IMR-90 (cell line): Measurements from ENCODE around the gene FNBP1L. TPM values are rescaled to one million over a fixed set of nuclear protein-coding genes. Genes with fewer than 3 reads are reported as not detected.

Source experiments
- ATAC-seq: fragments of 200-7000 bp; cut with Tn5 transposase; 2 replicates; pipeline ENCODE4 v1.9.1; 2020; ENCODE audit warnings: low read depth, mild to moderate bottlenecking, moderate library complexity
- BruUV-seq: library from RNA; stranded (reverse); fragments of 400-500 nt; replicated peaks from 2 replicates; lab custom pipeline; 2021; lab: Mats Ljungman, UMichigan
- CTCF ChIA-PET: fragments of 300-600 bp; formaldehyde crosslinking; extraction: SDS; loops from one replicate; lab custom pipeline; 2021; ENCODE audit warnings: antibody characterized with exemption; lab: Yijun Ruan, JAX
- POLR2A ChIA-PET: fragments of 300-600 bp; sonication (Branson Sonifier 250); formaldehyde crosslinking; loops from one replicate; lab custom pipeline; 2022; ENCODE audit warnings: antibody characterized with exemption; ENCODE audit not compliant: unreplicated experiment; lab: Charles Lee
- DNase-seq: peaks from one replicate; pipeline ENCODE4 v3.0.0; 2013
- H2AFZ ChIP-seq: replicated peaks from 2 replicates; pipeline ENCODE3; 2013; ENCODE audit warnings: low read length, mild to moderate bottlenecking; ENCODE audit not compliant: poor library complexity
- H2AK5ac ChIP-seq: 2 replicates; pipeline ENCODE4 v1.6.1; 2013; ENCODE audit warnings: low read depth, low read length, inconsistent platforms
- H2AK9ac ChIP-seq: replicated peaks from 2 replicates; pipeline ENCODE3; 2013; ENCODE audit warnings: mild to moderate bottlenecking, low read depth, low read length, moderate library complexity; ENCODE audit not compliant: poor library complexity
- H2BK120ac ChIP-seq: 2 replicates; pipeline ENCODE4 v1.6.1; 2013; ENCODE audit warnings: low read depth, low read length, inconsistent platforms
- H2BK15ac ChIP-seq: 3 replicates; pipeline ENCODE4 v1.6.1; 2013; ENCODE audit warnings: low read depth, low read length, inconsistent platforms
- H2BK20ac ChIP-seq: 2 replicates; pipeline ENCODE4 v1.6.1; 2013; ENCODE audit warnings: low read depth, mild to moderate bottlenecking, inconsistent platforms, low read length, moderate library complexity
- H2BK5ac ChIP-seq: 2 replicates; pipeline ENCODE4 v1.6.1; 2013; ENCODE audit warnings: mild to moderate bottlenecking, low read depth, low read length, inconsistent platforms; ENCODE audit not compliant: poor library complexity, severe bottlenecking
- H3K14ac ChIP-seq: replicated peaks from 2 replicates; pipeline ENCODE4 v1.6.1; 2013; ENCODE audit warnings: low read depth, low read length, inconsistent platforms
- H3K18ac ChIP-seq: 2 replicates; pipeline ENCODE4 v1.6.1; 2013; ENCODE audit warnings: low read depth, low read length, control low read depth
- H3K23ac ChIP-seq: 2 replicates; pipeline ENCODE4 v1.6.1; 2013; ENCODE audit warnings: low read depth, low read length, inconsistent platforms
- H3K27ac ChIP-seq: 2 replicates; pipeline ENCODE4 v1.5.1; 2013; ENCODE audit warnings: mild to moderate bottlenecking, control low read depth, low read length; ENCODE audit not compliant: insufficient read depth
- H3K27me3 ChIP-seq: 2 replicates; pipeline ENCODE4 v1.6.1; 2013; ENCODE audit warnings: low read length; ENCODE audit not compliant: control insufficient read depth, insufficient read depth
- H3K36me3 ChIP-seq: 2 replicates; pipeline ENCODE4 v1.6.1; 2013; ENCODE audit warnings: low read length, mixed read lengths; ENCODE audit not compliant: control insufficient read depth, insufficient read depth
- H3K4ac ChIP-seq: 2 replicates; pipeline ENCODE4 v1.6.1; 2013; ENCODE audit warnings: low read depth, low read length, inconsistent platforms
- H3K4me1 ChIP-seq: 2 replicates; pipeline ENCODE4 v1.6.1; 2013; ENCODE audit warnings: low read length, mixed read lengths; ENCODE audit not compliant: control insufficient read depth, insufficient read depth
- H3K4me2 ChIP-seq: 2 replicates; pipeline ENCODE4 v1.6.1; 2013; ENCODE audit warnings: low read depth, mild to moderate bottlenecking, control low read depth, low read length, moderate library complexity
- H3K4me3 ChIP-seq: 2 replicates; pipeline ENCODE4 v1.5.1; 2013; ENCODE audit warnings: low read depth, mild to moderate bottlenecking, control low read depth, low read length, moderate library complexity; ENCODE audit not compliant: insufficient read depth
- H3K56ac ChIP-seq: 2 replicates; pipeline ENCODE4 v1.6.1; 2013; ENCODE audit warnings: low read length, inconsistent platforms; ENCODE audit not compliant: insufficient read depth; ENCODE audit errors: extremely low read depth
- H3K79me1 ChIP-seq, 2 experiments: 2 replicates each; pipeline ENCODE4 v1.6.1; 2013; ENCODE audit warnings: low read length in 2 of 2, inconsistent platforms in 1 of 2, low read depth in 1 of 2
- H3K9ac ChIP-seq: 2 replicates; pipeline ENCODE4 v1.6.1; 2013; ENCODE audit warnings: low read depth, low read length, control low read depth
- H3K9me1 ChIP-seq: 2 replicates; pipeline ENCODE4 v1.6.1; 2013; ENCODE audit warnings: low read length, inconsistent platforms; ENCODE audit not compliant: insufficient read depth
- H3K9me3 ChIP-seq: 2 replicates; pipeline ENCODE4 v1.6.1; 2013; ENCODE audit warnings: low read length; ENCODE audit not compliant: control insufficient read depth, insufficient read depth
- H4K20me1 ChIP-seq: 2 replicates; pipeline ENCODE4 v1.6.1; 2013; ENCODE audit warnings: low read length, inconsistent platforms; ENCODE audit not compliant: insufficient read depth
- H4K5ac ChIP-seq: 2 replicates; pipeline ENCODE4 v1.6.1; 2013; ENCODE audit warnings: mild to moderate bottlenecking, low read depth, low read length, control low read depth
- H4K8ac ChIP-seq, 2 experiments: 2 replicates each; pipeline ENCODE4 v1.6.1; 2013; ENCODE audit warnings: low read depth in 2 of 2, low read length in 2 of 2, control low read depth in 1 of 2, inconsistent platforms in 1 of 2
- H4K91ac ChIP-seq: 2 replicates; pipeline ENCODE4 v1.6.1; 2013; ENCODE audit warnings: low read depth, low read length, inconsistent platforms; ENCODE audit not compliant: insufficient read depth
- BHLHE40 ChIP-seq: fragments of 150-350 bp; IDR thresholded peaks from 2 replicates; pipeline ENCODE4 v1.6.1; 2016; ENCODE audit warnings: mild to moderate bottlenecking, low read depth, low read length
- CEBPB ChIP-seq: IDR thresholded peaks from 2 replicates; pipeline ENCODE4 v1.6.1; 2012; ENCODE audit warnings: low read depth, low read length, improper control_type of control experiment
- CHD1 ChIP-seq: IDR thresholded peaks from 2 replicates; pipeline ENCODE4 v1.6.1; 2012; ENCODE audit warnings: low read depth, low read length, improper control_type of control experiment
- CTCF ChIP-seq: conservative IDR thresholded peaks from 2 replicates; pipeline ENCODE4 v1.5.1; 2012; ENCODE audit warnings: mild to moderate bottlenecking, low read depth, low read length, improper control_type of control experiment
- ELK1 ChIP-seq: fragments of 150-350 bp; IDR thresholded peaks from 2 replicates; pipeline ENCODE4 v1.6.1; 2016; ENCODE audit warnings: low read depth, mild to moderate bottlenecking, low read length, moderate library complexity, borderline replicate concordance
- FOS ChIP-seq: fragments of 150-350 bp; IDR thresholded peaks from 2 replicates; pipeline ENCODE4 v1.6.1; 2016; ENCODE audit warnings: low read depth, low read length
- MAFK ChIP-seq: IDR thresholded peaks from 2 replicates; pipeline ENCODE4 v1.6.1; 2012; ENCODE audit warnings: low read depth, low read length, improper control_type of control experiment
- MAZ ChIP-seq: IDR thresholded peaks from 2 replicates; pipeline ENCODE4 v1.6.1; 2012; ENCODE audit warnings: low read depth, mild to moderate bottlenecking, low read length, improper control_type of control experiment, moderate library complexity, borderline replicate concordance
- MXI1 ChIP-seq: IDR thresholded peaks from 2 replicates; pipeline ENCODE4 v1.6.1; 2012; ENCODE audit warnings: low read depth, mild to moderate bottlenecking, low read length, moderate library complexity, borderline replicate concordance
- NFE2L2 ChIP-seq: fragments of 150-350 bp; IDR thresholded peaks from 2 replicates; pipeline ENCODE4 v1.6.1; 2016; ENCODE audit warnings: low read depth, mild to moderate bottlenecking, low read length
- POLR2A ChIP-seq: IDR thresholded peaks from 2 replicates; pipeline ENCODE4 v1.6.1; 2012; ENCODE audit warnings: mild to moderate bottlenecking, low read depth, low read length
- RAD21 ChIP-seq: IDR thresholded peaks from 2 replicates; pipeline ENCODE4 v1.6.1; 2012; ENCODE audit warnings: low read length, improper control_type of control experiment
- RCOR1 ChIP-seq: IDR thresholded peaks from 2 replicates; pipeline ENCODE4 v1.6.1; 2012; ENCODE audit warnings: mild to moderate bottlenecking, low read length, improper control_type of control experiment; ENCODE audit not compliant: insufficient replicate concordance
- RFX5 ChIP-seq: IDR thresholded peaks from 2 replicates; pipeline ENCODE4 v1.8.0; 2012; ENCODE audit warnings: low read depth, mild to moderate bottlenecking, low read length, moderate library complexity
- SMC3 ChIP-seq: fragments of 150-350 bp; IDR thresholded peaks from 2 replicates; pipeline ENCODE4 v1.6.1; 2016; ENCODE audit warnings: low read depth, mild to moderate bottlenecking, antibody characterized with exemption, low read length, moderate library complexity
- USF2 ChIP-seq: fragments of 150-350 bp; IDR thresholded peaks from 2 replicates; pipeline ENCODE4 v1.6.1; 2017; ENCODE audit warnings: mild to moderate bottlenecking, antibody characterized with exemption, low read length, low read depth
- WGBS, 2 experiments: methylation state at CpG; one replicate each; pipeline versions ENCODE4 v1.1.5 to v1.1.7; 2013; ENCODE audit warnings: missing lambda C conversion rate in 2 of 2; ENCODE audit not compliant: insufficient read length in 1 of 2; ENCODE audit errors: extremely low coverage in 2 of 2; 5-methylcytosine and 5-hydroxymethylcytosine counted together
- dilution Hi-C: fragments of 300-500 bp; cut with HindIII; formaldehyde crosslinking; loops from one replicate; pipeline ENCODE4 v1.14.3; 2018; ENCODE audit warnings: low sequenced_read_pairs; ENCODE audit not compliant: unreplicated experiment
- in situ Hi-C: fragments of 300-500 bp; cut with MboI; formaldehyde crosslinking; loops from 3 replicates; pipeline ENCODE4 v1.14.3; 2019; ENCODE audit warnings: low sequenced_read_pairs, inconsistent platforms, mixed read lengths
- intact Hi-C: fragments of 100-400 bp; cut with micrococcal nuclease; formaldehyde crosslinking; loops from 2 replicates; pipeline ENCODE4 v1.10.0; 2022
- polyA plus RNA-seq, 3 experiments: library from polyadenylated mRNA; depleted of rRNA; stranded (reverse); fragments of >200 nt; gene quantifications; 2 replicates each; pipeline ENCODE4 v1.2.3, GENCODE V29; 2012; ENCODE audit warnings: low replicate concordance in 1 of 3
- total RNA-seq: library from RNA; depleted of rRNA; stranded (reverse); fragments of >200 nt; gene quantifications from 2 replicates; pipeline ENCODE4 v1.2.3, GENCODE V29; 2012

The FNBP1L gene
- total and polyA plus RNA-seq, 2 of the 4 experiments (the other 2 are of a cell fraction), result 9.3 to 15.2 TPM

GRCh38 chr1:93541045-93541444 is 93.1 kb downstream of the FNBP1L start:
- Histone ChIP-seq H3K14ac (no peak overlapping the region), H3K4me2 (no peak overlapping the region), H3K56ac (no peak overlapping the region), H3K9me1 (no peaks in the 10 kb centered on the region), H4K20me1 (no peaks in the 10 kb centered on the region), H2BK5ac (no peak overlapping the region), H3K27me3 (no peaks in the 10 kb centered on the region), H2BK15ac (no peak overlapping the region), H3K9me3 (no peaks in the 10 kb centered on the region), H2BK120ac (no peak overlapping the region), H3K4ac (no peak overlapping the region), H4K5ac (no peak overlapping the region), H3K27ac (no peak overlapping the region), H3K23ac (no peak overlapping the region), H2BK20ac (no peak overlapping the region), H3K18ac (no peak overlapping the region), H3K36me3 (no peaks in the 10 kb centered on the region), H3K9ac (no peak overlapping the region), H3K79me1 (no peaks in the 10 kb centered on the region), H3K4me3 (no peak overlapping the region), H2AK9ac (no peak overlapping the region), H3K4me1 (no peaks in the 10 kb centered on the region), H4K8ac (no peak overlapping the region), H2AFZ (no peak overlapping the region), H4K91ac (no peak overlapping the region), H2AK5ac (no peak overlapping the region)
- WGBS, 2 experiments, result no CpG with 5 or more reads among the region's 4 CpGs
- intact Hi-C loops (loop anchor here (10.0 kb wide), 1 partner anchor 46 kb away; no protein-coding TSS in a partner anchor), in situ Hi-C loops (no loop called here), dilution Hi-C loops (no loop called here)
- BruUV-seq, result no TSS peak
- ATAC-seq (no peak), DNase-seq (no peak)
- POLR2A ChIA-PET, result no interaction called here
- CTCF ChIA-PET, result no interaction called here
- TF ChIP-seq MXI1 (no peak), ELK1 (no peak), BHLHE40 (no peak), CHD1 (no peak), FOS (no peak), CTCF (no peak), RCOR1 (no peak), USF2 (no peak), CEBPB (no peak), RAD21 (no peak), RFX5 (no peak), MAFK (no peak), MAZ (no peak), SMC3 (no peak), NFE2L2 (no peak), POLR2A (no peak)
